CD4-positive, CD25-positive, alpha-beta regulatory T cell (primary cell): Measurements from ENCODE around the gene CTNNAL1. TPM values are rescaled to one million over a fixed set of nuclear protein-coding genes. Genes with fewer than 3 reads are reported as not detected.

Source experiments
- ATAC-seq, 2 donors: fragments of 150-1000 bp; cut with Tn5 transposase; one replicate each; pipeline ENCODE4 v1.10.0; 2021; ENCODE audit warnings: low read depth in 2 of 2, moderate number of reproducible peaks in 2 of 2, moderate library complexity in 1 of 2
- DNase-seq, 3 donors: peaks; one replicate each; pipeline versions ENCODE4 v3.0.0 to v3.0.0-alpha.2; 2012 to 2022; ENCODE audit warnings: mixed read lengths in 1 of 3
- H3K27ac ChIP-seq: one replicate; pipeline ENCODE4 v1.7.0; 2013; ENCODE audit warnings: mild to moderate bottlenecking, low read length; ENCODE audit not compliant: insufficient read depth, poor library complexity, severe bottlenecking
- H3K27me3 ChIP-seq: one replicate; pipeline ENCODE4 v1.7.0; 2013; ENCODE audit warnings: low read length; ENCODE audit not compliant: control insufficient read depth, insufficient read depth
- H3K36me3 ChIP-seq: one replicate; pipeline ENCODE4 v1.7.0; 2013; ENCODE audit warnings: mild to moderate bottlenecking, low read length, moderate library complexity; ENCODE audit not compliant: control insufficient read depth, insufficient read depth
- H3K4me1 ChIP-seq: 2 replicates; pipeline ENCODE4 v1.7.0; 2013; ENCODE audit warnings: mild to moderate bottlenecking, low read length; ENCODE audit not compliant: insufficient read depth, control insufficient read depth, poor library complexity, severe bottlenecking
- H3K4me3 ChIP-seq: one replicate; pipeline ENCODE4 v1.7.0; 2013; ENCODE audit warnings: low read depth, mild to moderate bottlenecking, low read length, moderate library complexity
- H3K9me3 ChIP-seq, 2 experiments: 1 replicate in 1 of 2; 2 replicates in 1 of 2; pipeline ENCODE4 v1.7.0; 2013; ENCODE audit warnings: low read length in 2 of 2, mild to moderate bottlenecking in 1 of 2, moderate library complexity in 1 of 2; ENCODE audit not compliant: control insufficient read depth in 2 of 2
- H3K27ac Mint-ChIP-seq, 3 donors: one replicate each; pipeline ENCODE4 v1.8.0; 2020 to 2022; ENCODE audit warnings: mild to moderate bottlenecking in 3 of 3, mixed read lengths in 3 of 3, moderate library complexity in 2 of 3
- H3K27me3 Mint-ChIP-seq: one replicate; pipeline ENCODE4 v1.8.0; 2022; ENCODE audit warnings: mild to moderate bottlenecking, mixed read lengths
- H3K36me3 Mint-ChIP-seq: one replicate; pipeline ENCODE4 v1.8.0; 2020; ENCODE audit warnings: mixed read lengths
- H3K4me1 Mint-ChIP-seq, 4 donors: one replicate each; pipeline ENCODE4 v1.8.0; 2020 to 2022; ENCODE audit warnings: mixed read lengths in 4 of 4, mild to moderate bottlenecking in 1 of 4
- H3K4me3 Mint-ChIP-seq, 4 donors: one replicate each; pipeline ENCODE4 v1.8.0; 2020 to 2022; ENCODE audit warnings: mild to moderate bottlenecking in 4 of 4, mixed read lengths in 4 of 4, moderate library complexity in 3 of 4
- H3K9me3 Mint-ChIP-seq, 7 donors: one replicate each; pipeline ENCODE4 v1.8.0; 2020 to 2022; ENCODE audit warnings: mixed read lengths in 7 of 7, mild to moderate bottlenecking in 3 of 7, moderate library complexity in 2 of 7
- polyA plus RNA-seq, 4 donors: library from polyadenylated mRNA; unstranded; fragments of 300-500 nt; fragmentation: Illumina TruSeq; gene quantifications; one replicate each; pipeline ENCODE4 v1.2.3, GENCODE V29; 2021
- total RNA-seq: library from RNA; stranded (reverse); gene quantifications from one replicate; pipeline ENCODE4 v1.2.3, GENCODE V29; 2022

CTNNAL1 gene
- total and polyA plus RNA-seq, 5 donors from 2014 or later: 2.2 to 10.6 (median 7.4) TPM

GRCh38 chr9:108937561-108938305 is 75.6 kb downstream of the CTNNAL1 start:
- Histone ChIP-seq H3K4me3 (no peak overlapping the region), H3K27ac (no peak overlapping the region), H3K27me3 (no peaks in the 10 kb centered on the region), H3K36me3 (peaks cover 5% of the 10 kb centered on the region), H3K9me3 (no peaks in the 10 kb centered on the region), H3K4me1 (peaks cover 15% of the 10 kb centered on the region)
- Mint-ChIP-seq H3K27ac (no peak overlapping the region), H3K9me3 (no peaks in the 10 kb centered on the region), H3K4me1 (peaks cover 8 to 29% (median 17%) of the 10 kb centered on the region in 4 donors), H3K36me3 (peaks cover 25% of the 10 kb centered on the region), H3K27me3 (no peaks in the 10 kb centered on the region), H3K4me3 (peak overlapping the region in 2 of 4 donors; percentile 15 to 82)
- ATAC-seq: no peak
- no peak for DNase-seq

GRCh38 chr9:108934323-108934893 is 78.9 kb downstream of the CTNNAL1 start, which contains the start of gene ABITRAM:
ABITRAM (plus strand) TSS chr9:108934400; CDS start chr9:108934487, 87 bp downstream.
- Mint-ChIP-seq H3K27ac (peak within 1 kb of the TSS; percentile 97 to 100 (median 99)), H3K9me3 (no peaks in the 10 kb centered on the region), H3K36me3 (peaks cover 16% of the 10 kb centered on the region), H3K4me1 (peaks cover 13 to 52% (median 30%) of the 10 kb centered on the region in 4 donors), H3K4me3 (peak within 1 kb of the TSS; percentile 95 to 99 (median 99)), H3K27me3 (no peaks in the 10 kb centered on the region)
- ATAC-seq (peak; percentile 84 to 85), DNase-seq (peak; percentile 80 to 92 (median 84))
- H3K27me3 ChIP-seq: no peaks in the 10 kb centered on the region
- H3K9me3 ChIP-seq: no peaks in the 10 kb centered on the region
- H3K27ac ChIP-seq: peak within 1 kb of the TSS; percentile 90
- H3K36me3 ChIP-seq: peaks cover 12% of the 10 kb centered on the region
- H3K4me1 ChIP-seq: peaks cover 25% of the 10 kb centered on the region
- H3K4me3 ChIP-seq: peak within 1 kb of the TSS; percentile 90

GRCh38 chr9:108933718-108934322 is 79.5 kb downstream of the CTNNAL1 start, which contains the start of gene ELP1:
ELP1 (minus strand) TSS chr9:108934124; CDS start chr9:108931146, 2,978 bp downstream.
- ATAC-seq: peak; percentile 79 to 84
- Histone ChIP-seq H3K4me3 (peak within 1 kb of the TSS; percentile 90), H3K27ac (peak within 1 kb of the TSS; percentile 90), H3K4me1 (peaks cover 25% of the 10 kb centered on the region), H3K36me3 (peaks cover 17% of the 10 kb centered on the region), H3K27me3 (no peaks in the 10 kb centered on the region), H3K9me3 (no peaks in the 10 kb centered on the region)
- no peaks in the 10 kb centered on the region for H3K27me3 Mint-ChIP-seq
- H3K4me1 Mint-ChIP-seq: peaks cover 13 to 55% (median 31%) of the 10 kb centered on the region in 4 donors
- peak; percentile 92 to 93 (median 92) for DNase-seq
- H3K4me3 Mint-ChIP-seq: peak within 1 kb of the TSS; percentile 95 to 99 (median 99)
- H3K27ac Mint-ChIP-seq: peak within 1 kb of the TSS; percentile 97 to 100 (median 99)
- no peaks in the 10 kb centered on the region for H3K9me3 Mint-ChIP-seq
- peaks cover 14% of the 10 kb centered on the region for H3K36me3 Mint-ChIP-seq

- Mint-ChIP-seq H3K4me1 (peaks cover 13 to 60% (median 33%) of the 10 kb centered on the region in 4 donors), H3K9me3 (no peaks in the 10 kb centered on the region), H3K27ac (peak overlapping the region in 2 of 3 donors; percentile 99 to 100), H3K4me3 (peak overlapping the region; percentile 95 to 99 (median 99)), H3K36me3 (peaks cover 19% of the 10 kb centered on the region), H3K27me3 (no peaks in the 10 kb centered on the region)
- H3K4me3 ChIP-seq: peak overlapping the region; percentile 86
- DNase-seq (no peak), ATAC-seq (no peak)
- H3K36me3 ChIP-seq: peaks cover 22% of the 10 kb centered on the region
- no peaks in the 10 kb centered on the region for H3K27me3 ChIP-seq
- H3K9me3 ChIP-seq: no peaks in the 10 kb centered on the region
- H3K27ac ChIP-seq: peak overlapping the region; percentile 90
- peaks cover 25% of the 10 kb centered on the region for H3K4me1 ChIP-seq
Observed at GRCh38 chr9:108933231-108933717, 80.0 kb downstream of the CTNNAL1 start.

GRCh38 chr9:108928386-108928785 is 84.9 kb downstream of the CTNNAL1 start:
- ATAC-seq (no peak), DNase-seq (no peak)
- Mint-ChIP-seq H3K9me3 (no peaks in the 10 kb centered on the region), H3K4me1 (peaks cover 9 to 39% (median 27%) of the 10 kb centered on the region in 4 donors), H3K27me3 (no peaks in the 10 kb centered on the region), H3K36me3 (peaks cover 51% of the 10 kb centered on the region), H3K27ac (no peak overlapping the region), H3K4me3 (no peak overlapping the region)
- H3K27ac ChIP-seq: no peak overlapping the region
- H3K4me3 ChIP-seq: no peak overlapping the region
- peaks cover 17% of the 10 kb centered on the region for H3K4me1 ChIP-seq
- H3K27me3 ChIP-seq: no peaks in the 10 kb centered on the region
- peaks cover 71% of the 10 kb centered on the region for H3K36me3 ChIP-seq
- no peaks in the 10 kb centered on the region for H3K9me3 ChIP-seq

GRCh38 chr9:108924466-108924865 is 88.8 kb downstream of the CTNNAL1 start:
- no peaks in the 10 kb centered on the region for H3K27me3 Mint-ChIP-seq
- no peak overlapping the region for H3K27ac ChIP-seq

GRCh38 chr9:108921200-108921599 is 92.1 kb downstream of the CTNNAL1 start:
- Histone ChIP-seq H3K4me1 (no peaks in the 10 kb centered on the region), H3K36me3 (peaks cover 91% of the 10 kb centered on the region), H3K9me3 (no peaks in the 10 kb centered on the region), H3K27me3 (no peaks in the 10 kb centered on the region), H3K4me3 (no peak overlapping the region), H3K27ac (no peak overlapping the region)
- peaks cover 60% of the 10 kb centered on the region for H3K36me3 Mint-ChIP-seq
- DNase-seq (no peak), ATAC-seq (no peak)
- peaks cover 0 to 5% (median 1%) of the 10 kb centered on the region in 4 donors for H3K4me1 Mint-ChIP-seq
- no peak overlapping the region for H3K4me3 Mint-ChIP-seq
- no peaks in the 10 kb centered on the region for H3K9me3 Mint-ChIP-seq
- no peak overlapping the region for H3K27ac Mint-ChIP-seq
- no peaks in the 10 kb centered on the region for H3K27me3 Mint-ChIP-seq

More at GRCh38 chr9:108924466-108924865, 88.8 kb downstream of the CTNNAL1 start:
- Mint-ChIP-seq H3K36me3 (peaks cover 65% of the 10 kb centered on the region), H3K4me1 (peaks cover 3 to 10% (median 7%) of the 10 kb centered on the region in 4 donors), H3K9me3 (no peaks in the 10 kb centered on the region), H3K4me3 (no peak overlapping the region), H3K27ac (peak overlapping the region in 1 of 3 donors; percentile 9)
- Histone ChIP-seq H3K4me1 (no peaks in the 10 kb centered on the region), H3K4me3 (no peak overlapping the region), H3K27me3 (no peaks in the 10 kb centered on the region), H3K9me3 (no peaks in the 10 kb centered on the region), H3K36me3 (peaks cover 98% of the 10 kb centered on the region)
- DNase-seq: no peak
- no peak for ATAC-seq
